Measurements from ENCODE around the gene PLAC1.

GRCh38 chrX:134670134-134670924 lies 12.1 kb upstream of the PLAC1 start:
- TF ChIP-seq EZH2 (IDR thresholded peaks at IDR 0.05; ENCODE audit: low read length, unreplicated experiment) (no peak), CTCF (conservative IDR thresholded peaks at IDR 0.05; ENCODE audit: low read depth, low read length) (no peak), EZH2phosphoT487 (IDR thresholded peaks at IDR 0.05; ENCODE audit: borderline replicate concordance, low read length) (no peak)
